Thyroid gland (tissue), 4 donors: Measurements from ENCODE around the gene RHOT1. TPM values are rescaled to one million over a fixed set of nuclear protein-coding genes. Genes with fewer than 3 reads are reported as not detected.

Experiments used
- DNase-seq, 2 donors: peaks; one replicate each; pipeline ENCODE4 v3.0.0-alpha.2; 2019
- H3K27ac ChIP-seq, 3 donors: fragments of 200-600 bp; sonication (generic); 1 replicate in 2 of 3; 2 replicates in 1 of 3; pipeline ENCODE4 v1.5.1; 2016 to 2019; ENCODE audit warnings: mild to moderate bottlenecking in 1 of 3, moderate library complexity in 1 of 3
- H3K27me3 ChIP-seq: fragments of 200-600 bp; sonication (generic); one replicate; pipeline ENCODE4 v1.5.1; 2019
- H3K36me3 ChIP-seq, 2 donors: fragments of 200-600 bp; sonication (generic); one replicate each; pipeline ENCODE4 v1.5.1; 2016 to 2019
- H3K4me1 ChIP-seq, 2 donors: fragments of 200-600 bp; sonication (generic); one replicate each; pipeline ENCODE4 v1.5.1; 2017 to 2019
- H3K4me3 ChIP-seq, 3 donors: fragments of 200-600 bp; sonication (generic); replicated peaks in 1 of 3; 1 replicate in 2 of 3; 2 replicates in 1 of 3; pipeline ENCODE4 v1.5.1; 2016; ENCODE audit warnings: mild to moderate bottlenecking in 1 of 3
- H3K9me3 ChIP-seq: fragments of 200-600 bp; sonication (generic); one replicate; pipeline ENCODE4 v1.5.1; 2017
- CTCF ChIP-seq, 6 experiments: fragments of 200-600 bp in 3 of 6; fragments of 450-650 bp in 3 of 6; sonication (generic) in 3 of 6; IDR thresholded peaks; one replicate each; pipeline ENCODE4 v1.5.1; 2016 to 2019; ENCODE audit warnings: antibody characterized with exemption in 6 of 6, mild to moderate bottlenecking in 2 of 6, inconsistent platforms in 1 of 6, moderate library complexity in 1 of 6
- POLR2A ChIP-seq, 2 donors: fragments of 450-650 bp; IDR thresholded peaks; one replicate each; pipeline ENCODE4 v1.6.1; 2017; ENCODE audit warnings: antibody characterized with exemption in 2 of 2, mild to moderate bottlenecking in 2 of 2, moderate library complexity in 1 of 2
- WGBS, 2 donors: methylation state at CpG; one replicate each; pipeline ENCODE4 v1.1.5; 2017; 5-methylcytosine and 5-hydroxymethylcytosine counted together
- intact Hi-C: fragments of 100-400 bp; cut with DNase I; formaldehyde crosslinking; loops from one replicate; pipeline ENCODE4 v1.15.1; 2023
- total RNA-seq, 4 donors: library from RNA; depleted of rRNA; stranded (reverse); fragments of >200 nt; gene quantifications; one replicate each; pipeline ENCODE4 v1.2.3, GENCODE V29; 2016

Gene RHOT1
- total RNA-seq, 4 donors from 2014 or later: 45.1 to 59.1 (median 51.4) TPM

GRCh38 chr17:32187271-32187670, 45.0 kb downstream of the RHOT1 start:
- WGBS, 2 donors: 91 to 94% methylated on average over 3 of the region's 3 CpGs
- TF ChIP-seq POLR2A (IDR thresholded peaks at IDR 0.05) (no peak), CTCF (IDR thresholded peaks at IDR 0.05) (no peak)
- Histone ChIP-seq H3K4me1 (peaks cover 10 to 11% of the 10 kb centered on the region in 2 donors), H3K36me3 (no peaks in the 10 kb centered on the region), H3K9me3 (no peaks in the 10 kb centered on the region), H3K4me3 (no peak overlapping the region), H3K27ac (no peak overlapping the region), H3K27me3 (no peaks in the 10 kb centered on the region)
- intact Hi-C loops: no loop called here
- no peak for DNase-seq

GRCh38 chr17:32189343-32189742, 47.0 kb downstream of the RHOT1 start:
- no peak for DNase-seq
- 95 to 96% methylated on average over 2 of the region's 2 CpGs for WGBS, 2 donors
- Histone ChIP-seq H3K27ac (no peak overlapping the region), H3K36me3 (peaks cover 0 to 4% of the 10 kb centered on the region in 2 donors), H3K4me3 (no peak overlapping the region), H3K4me1 (no peaks in the 10 kb centered on the region), H3K27me3 (no peaks in the 10 kb centered on the region), H3K9me3 (no peaks in the 10 kb centered on the region)
- no peak for TF ChIP-seq POLR2A (IDR thresholded peaks at IDR 0.05)
- TF ChIP-seq CTCF (IDR thresholded peaks at IDR 0.05): no peak
- intact Hi-C loops: no loop called here

GRCh38 chr17:32191306-32191705, 49.0 kb downstream of the RHOT1 start:
- H3K27me3 ChIP-seq: no peaks in the 10 kb centered on the region
- no peak overlapping the region for H3K27ac ChIP-seq
- intact Hi-C loops: no loop called here
- H3K9me3 ChIP-seq: no peaks in the 10 kb centered on the region
- H3K4me1 ChIP-seq: no peaks in the 10 kb centered on the region
- peaks cover 2 to 14% of the 10 kb centered on the region in 2 donors for H3K36me3 ChIP-seq
- no peak for DNase-seq
- TF ChIP-seq CTCF (IDR thresholded peaks at IDR 0.05) (no peak), POLR2A (IDR thresholded peaks at IDR 0.05) (no peak)
- H3K4me3 ChIP-seq: no peak overlapping the region

GRCh38 chr17:32192379-32192778, 50.1 kb downstream of the RHOT1 start:
- H3K36me3 ChIP-seq: peaks cover 13 to 21% of the 10 kb centered on the region in 2 donors
- TF ChIP-seq CTCF (IDR thresholded peaks at IDR 0.05): no peak
- TF ChIP-seq POLR2A (IDR thresholded peaks at IDR 0.05): no peak
- H3K4me3 ChIP-seq: no peak overlapping the region
- 96% methylated on average over 6 of the region's 6 CpGs for WGBS, 2 donors
- no peak for DNase-seq
- no peaks in the 10 kb centered on the region for H3K4me1 ChIP-seq
- H3K9me3 ChIP-seq: no peaks in the 10 kb centered on the region
- no peaks in the 10 kb centered on the region for H3K27me3 ChIP-seq
- no peak overlapping the region for H3K27ac ChIP-seq
- intact Hi-C loops: no loop called here

GRCh38 chr17:32197987-32198386, 55.7 kb downstream of the RHOT1 start:
- Histone ChIP-seq H3K27ac (no peak overlapping the region), H3K9me3 (no peaks in the 10 kb centered on the region), H3K27me3 (no peaks in the 10 kb centered on the region), H3K4me3 (no peak overlapping the region), H3K36me3 (peaks cover 23 to 46% of the 10 kb centered on the region in 2 donors), H3K4me1 (no peaks in the 10 kb centered on the region)
- intact Hi-C loops: no loop called here
- no peak for DNase-seq
- TF ChIP-seq POLR2A (IDR thresholded peaks at IDR 0.05) (no peak), CTCF (IDR thresholded peaks at IDR 0.05) (no peak)
- WGBS, 2 donors: 96 to 100% methylated on average over 1 of the region's 1 CpG
